ENCODE results near the gene MACROD2. TPM values are rescaled to one million over a fixed set of nuclear protein-coding genes. Genes with fewer than 3 reads are reported as not detected.

MACROD2 gene
- total RNA-seq, 4 donors from 2014 or later, result 1.8 to 4.8 (median 2.9) TPM

- H3K9me3 ChIP-seq, result no peaks in the 10 kb centered on the region
- WGBS, 2 donors, result 75 to 100% methylated on average over 1 of the region's 1 CpG
- H3K36me3 ChIP-seq, result no peaks in the 10 kb centered on the region
- H3K4me1 ChIP-seq, result no peaks in the 10 kb centered on the region
- H3K27me3 ChIP-seq, result no peaks in the 10 kb centered on the region
- no peak overlapping the region for H3K27ac ChIP-seq
- no peak for TF ChIP-seq CTCF (IDR thresholded peaks at IDR 0.05)
- TF ChIP-seq POLR2A (IDR thresholded peaks at IDR 0.05), result no peak
- no peak for DNase-seq
- intact Hi-C loops (cut with DNase I), result no loop called here
- H3K4me3 ChIP-seq, result no peak overlapping the region
Measured at GRCh38 chr20:15209537-15209936, 1214.2 kb downstream of the MACROD2 start.

- Histone ChIP-seq H3K9me3 (no peaks in the 10 kb centered on the region), H3K27me3 (no peaks in the 10 kb centered on the region), H3K36me3 (no peaks in the 10 kb centered on the region), H3K4me1 (no peaks in the 10 kb centered on the region), H3K27ac (no peak overlapping the region), H3K4me3 (no peak overlapping the region)
- WGBS, 2 donors, result 67 to 75% methylated on average over 1 of the region's 1 CpG
- intact Hi-C loops (cut with DNase I), result no loop called here
- DNase-seq, result no peak
- TF ChIP-seq POLR2A (IDR thresholded peaks at IDR 0.05) (no peak), CTCF (IDR thresholded peaks at IDR 0.05) (no peak)
Measured at GRCh38 chr20:15214051-15214450, 1218.7 kb downstream of the MACROD2 start.

DNA sequence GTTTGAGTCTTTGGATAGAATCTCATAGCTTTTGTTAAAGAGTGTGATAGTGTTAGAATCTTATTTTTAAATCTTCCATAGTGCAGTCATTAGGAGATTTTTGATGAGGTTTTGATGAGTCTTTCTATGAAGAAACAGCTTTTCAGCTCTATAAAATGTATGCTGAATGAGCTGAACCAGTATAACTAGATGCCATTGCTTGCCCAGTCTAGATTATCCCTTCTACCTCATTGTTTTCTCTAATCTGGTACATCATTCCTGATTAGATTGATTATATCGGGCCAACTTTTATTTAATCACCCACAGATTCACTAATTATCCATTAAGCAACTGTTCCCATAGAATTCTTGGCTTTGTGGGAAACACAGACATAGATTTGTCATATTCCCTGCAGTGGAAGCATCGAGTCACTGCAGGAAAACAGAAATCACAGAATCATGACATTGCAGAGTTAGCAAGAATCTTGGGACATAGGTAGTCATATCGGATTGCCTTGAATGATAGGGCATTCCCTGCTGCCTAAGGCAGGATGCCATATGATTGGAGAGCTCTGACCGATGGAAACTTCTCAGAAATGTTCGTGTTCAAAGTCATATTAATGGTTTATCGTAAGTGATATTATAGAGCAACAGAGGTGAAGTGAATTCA, 1224.8 kb downstream of the MACROD2 start:
- DNase-seq, result no peak
- no peaks in the 10 kb centered on the region for H3K9me3 ChIP-seq
- no peaks in the 10 kb centered on the region for H3K36me3 ChIP-seq
- 47 to 53% methylated on average over 5 to 6 of the region's 6 CpGs for WGBS, 2 donors
- no peak overlapping the region for H3K4me3 ChIP-seq
- H3K27me3 ChIP-seq, result no peaks in the 10 kb centered on the region
- peaks cover 0 to 9% (median 0%) of the 10 kb centered on the region in 3 donors for H3K4me1 ChIP-seq
- intact Hi-C loops (cut with DNase I), result no loop called here
- H3K27ac ChIP-seq, result no peak overlapping the region
- TF ChIP-seq CTCF (IDR thresholded peaks at IDR 0.05), result no peak
- TF ChIP-seq POLR2A (IDR thresholded peaks at IDR 0.05), result no peak

GRCh38 chr20:15220778-15221565, 1225.7 kb downstream of the MACROD2 start:
- no peaks in the 10 kb centered on the region for H3K27me3 ChIP-seq
- TF ChIP-seq POLR2A (IDR thresholded peaks at IDR 0.05) (no peak), CTCF (IDR thresholded peaks at IDR 0.05) (no peak)
- intact Hi-C loops (cut with DNase I), result no loop called here
- 31 to 46% methylated on average over 6 of the region's 6 CpGs for WGBS, 2 donors
- H3K36me3 ChIP-seq, result no peaks in the 10 kb centered on the region
- no peak for DNase-seq
- H3K4me3 ChIP-seq, result no peak overlapping the region
- peaks cover 0 to 9% (median 0%) of the 10 kb centered on the region in 3 donors for H3K4me1 ChIP-seq
- H3K9me3 ChIP-seq, result no peaks in the 10 kb centered on the region
- no peak overlapping the region for H3K27ac ChIP-seq
